Panc1 (cell line): ENCODE results near the gene MSH2. TPM values are rescaled to one million over a fixed set of nuclear protein-coding genes. Genes with fewer than 3 reads are reported as not detected.
A peak's percentile ranks its signal among the peaks of the same experiment; 100 is the strongest.

ENCODE experiments used
- ATAC-seq: fragments of 200-7000 bp; cut with Tn5 transposase; 2 replicates; pipeline ENCODE4 v1.9.1; 2020; ENCODE audit warnings: mild to moderate bottlenecking, moderate library complexity
- BruUV-seq: library from RNA; stranded (reverse); fragments of 400-500 nt; replicated peaks from 2 replicates; lab custom pipeline; 2021; lab: Mats Ljungman, UMichigan
- CTCF ChIA-PET: fragments of 300-600 bp; sonication (Branson Sonifier 250); formaldehyde crosslinking; loops from one replicate; lab custom pipeline; 2022; ENCODE audit warnings: antibody characterized with exemption; lab: Charles Lee
- POLR2A ChIA-PET: fragments of 300-600 bp; sonication (Branson Sonifier 250); formaldehyde crosslinking; loops from one replicate; lab custom pipeline; 2022; ENCODE audit warnings: antibody characterized with exemption; lab: Charles Lee
- DNase-seq: peaks from one replicate; pipeline ENCODE4 v3.0.0-alpha.2; 2010; ENCODE audit warnings: low read depth, low spot score
- H3K27ac ChIP-seq: 2 replicates; pipeline ENCODE4 v1.5.1; 2011; ENCODE audit warnings: mild to moderate bottlenecking, low read length, inconsistent platforms
- H3K27me3 ChIP-seq: fragments of 200-500 bp; sonication (Bioruptor generic); 2 replicates; pipeline ENCODE4 v1.6.0; 2014; ENCODE audit warnings: low read length, inconsistent platforms; ENCODE audit not compliant: control insufficient read depth, insufficient read depth
- H3K36me3 ChIP-seq: fragments of 200-500 bp; sonication (Bioruptor generic); 2 replicates; pipeline ENCODE4 v1.5.1; 2014; ENCODE audit warnings: inconsistent platforms, mild to moderate bottlenecking, low read length, moderate library complexity; ENCODE audit not compliant: control insufficient read depth, insufficient read depth
- H3K4me1 ChIP-seq: 2 replicates; pipeline ENCODE4 v1.5.1; 2011; ENCODE audit warnings: inconsistent platforms, mild to moderate bottlenecking, low read length, moderate library complexity; ENCODE audit not compliant: control insufficient read depth, insufficient read depth
- H3K4me3 ChIP-seq, 2 experiments: 2 replicates each; pipeline ENCODE4 v1.5.1; 2011 to 2012; ENCODE audit warnings: low read depth in 2 of 2, low read length in 2 of 2, mild to moderate bottlenecking in 2 of 2, inconsistent platforms in 1 of 2, moderate library complexity in 1 of 2
- H3K9me3 ChIP-seq: fragments of 200-500 bp; sonication (Bioruptor generic); 2 replicates; pipeline ENCODE4 v1.5.1; 2014; ENCODE audit warnings: low read depth, mild to moderate bottlenecking, inconsistent platforms, low read length, moderate library complexity; ENCODE audit not compliant: control insufficient read depth, insufficient read depth
- POLR2AphosphoS5 ChIP-seq: IDR thresholded peaks from 2 replicates; pipeline ENCODE4 v1.6.1; 2012; ENCODE audit warnings: mild to moderate bottlenecking, low read depth, low read length, moderate library complexity
- REST ChIP-seq, 2 experiments: IDR thresholded peaks; 2 replicates each; pipeline ENCODE4 v1.6.1; 2011 to 2012; ENCODE audit warnings: low read depth in 2 of 2, control low read depth in 1 of 2, low read length in 1 of 2, mild to moderate bottlenecking in 1 of 2, moderate library complexity in 1 of 2; ENCODE audit not compliant: insufficient read depth in 1 of 2
- SIN3A ChIP-seq: IDR thresholded peaks from 2 replicates; pipeline ENCODE4 v1.6.1; 2012; ENCODE audit warnings: low read depth, mild to moderate bottlenecking, low read length, moderate library complexity, borderline replicate concordance; ENCODE audit not compliant: insufficient read depth
- TCF7L2 ChIP-seq: IDR thresholded peaks from 2 replicates; pipeline ENCODE4 v1.6.1; 2011; ENCODE audit warnings: mild to moderate bottlenecking, low read depth, low read length, inconsistent platforms
- in situ Hi-C: cut with HindIII; loops from 2 replicates; pipeline ENCODE4 v1.10.0; 2016; ENCODE audit warnings: low sequenced_read_pairs, low pct_unique_long_range_greater_than_20kb
- intact Hi-C: fragments of 100-400 bp; cut with micrococcal nuclease; formaldehyde crosslinking; loops from one replicate; pipeline ENCODE4 v1.10.0; 2022; ENCODE audit not compliant: unreplicated experiment
- total RNA-seq: library from RNA; stranded (reverse); gene quantifications from one replicate; pipeline ENCODE4 v1.2.1, GENCODE V29; 2021; ENCODE audit not compliant: unreplicated experiment
- TF ChIP-seq, protein P1 (sequence below): fragments of 450-650 bp; IDR thresholded peaks from 2 replicates; pipeline ENCODE4 v1.5.1; 2017; ENCODE audit warnings: mild to moderate bottlenecking

MSH2 gene
- total RNA-seq, 1 experiment from 2014 or later = 72.2 TPM

DNA sequence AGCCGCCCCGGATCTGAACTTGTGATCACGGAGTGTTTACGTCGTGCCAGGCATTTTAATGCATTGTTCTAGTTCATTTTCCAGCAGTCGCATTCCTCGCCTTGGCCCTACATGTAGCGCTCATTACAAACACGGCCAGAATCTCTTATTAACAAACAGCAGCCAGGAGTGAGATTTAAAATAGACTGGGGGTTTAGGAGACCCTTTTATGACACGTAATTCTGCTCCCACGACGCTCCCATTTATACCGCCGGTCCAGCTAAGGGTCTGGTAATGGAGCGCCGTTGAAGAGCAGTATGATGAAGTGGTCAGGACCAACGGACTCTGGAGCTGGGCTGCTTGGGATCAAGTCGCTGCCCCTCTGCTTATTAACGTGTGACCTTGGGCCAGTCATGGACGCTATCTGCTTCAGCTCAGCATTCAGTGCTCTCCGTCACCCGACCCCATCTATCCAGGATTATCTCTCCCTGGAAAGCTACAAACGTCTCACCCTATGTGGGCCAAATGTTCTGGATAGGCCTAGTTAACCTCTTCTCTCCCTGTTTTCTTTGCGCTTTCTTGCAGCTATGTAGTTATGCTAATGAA lies 745 bp downstream of the MSH2 start:
- peak; percentile 33 for ATAC-seq
- no peaks in the 10 kb centered on the region; the same call in 1 of the 2 replicates for H3K36me3 ChIP-seq
- H3K4me3 ChIP-seq = peak overlapping the region; percentile 76 to 85
- no peak for TF ChIP-seq REST (IDR thresholded peaks at IDR 0.05; ENCODE audit: insufficient read depth in 1 of 2, low read depth in 2 of 2, low read length in 1 of 2)
- TF ChIP-seq, protein P1, sequence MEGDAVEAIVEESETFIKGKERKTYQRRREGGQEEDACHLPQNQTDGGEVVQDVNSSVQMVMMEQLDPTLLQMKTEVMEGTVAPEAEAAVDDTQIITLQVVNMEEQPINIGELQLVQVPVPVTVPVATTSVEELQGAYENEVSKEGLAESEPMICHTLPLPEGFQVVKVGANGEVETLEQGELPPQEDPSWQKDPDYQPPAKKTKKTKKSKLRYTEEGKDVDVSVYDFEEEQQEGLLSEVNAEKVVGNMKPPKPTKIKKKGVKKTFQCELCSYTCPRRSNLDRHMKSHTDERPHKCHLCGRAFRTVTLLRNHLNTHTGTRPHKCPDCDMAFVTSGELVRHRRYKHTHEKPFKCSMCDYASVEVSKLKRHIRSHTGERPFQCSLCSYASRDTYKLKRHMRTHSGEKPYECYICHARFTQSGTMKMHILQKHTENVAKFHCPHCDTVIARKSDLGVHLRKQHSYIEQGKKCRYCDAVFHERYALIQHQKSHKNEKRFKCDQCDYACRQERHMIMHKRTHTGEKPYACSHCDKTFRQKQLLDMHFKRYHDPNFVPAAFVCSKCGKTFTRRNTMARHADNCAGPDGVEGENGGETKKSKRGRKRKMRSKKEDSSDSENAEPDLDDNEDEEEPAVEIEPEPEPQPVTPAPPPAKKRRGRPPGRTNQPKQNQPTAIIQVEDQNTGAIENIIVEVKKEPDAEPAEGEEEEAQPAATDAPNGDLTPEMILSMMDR = no peak
- TF ChIP-seq POLR2AphosphoS5 = no peak
- TF ChIP-seq SIN3A = no peak
- TF ChIP-seq TCF7L2 = no peak
- H3K4me1 ChIP-seq = no peaks in the 10 kb centered on the region; the same call in 1 of the 2 replicates
- DNase-seq = no peak
- peak overlapping the region; percentile 84 for H3K27ac ChIP-seq
- intact Hi-C loops = no loop called here
- in situ Hi-C loops = no loop called here
- BruUV-seq = no TSS peak
- no peaks in the 10 kb centered on the region for H3K9me3 ChIP-seq
- ChIA-PET POLR2A (interaction anchor here (0.5 kb wide), 1 partner anchor 18 kb away, joined by 15 read pairs; no protein-coding TSS in a partner anchor), CTCF (interaction anchor here (0.6 to 1.0 kb wide), 3 partner anchors 16 to 100 kb away, joined by 3 to 5 read pairs (median 3); no protein-coding TSS in a partner anchor)
- H3K27me3 ChIP-seq = no peaks in the 10 kb centered on the region

DNA sequence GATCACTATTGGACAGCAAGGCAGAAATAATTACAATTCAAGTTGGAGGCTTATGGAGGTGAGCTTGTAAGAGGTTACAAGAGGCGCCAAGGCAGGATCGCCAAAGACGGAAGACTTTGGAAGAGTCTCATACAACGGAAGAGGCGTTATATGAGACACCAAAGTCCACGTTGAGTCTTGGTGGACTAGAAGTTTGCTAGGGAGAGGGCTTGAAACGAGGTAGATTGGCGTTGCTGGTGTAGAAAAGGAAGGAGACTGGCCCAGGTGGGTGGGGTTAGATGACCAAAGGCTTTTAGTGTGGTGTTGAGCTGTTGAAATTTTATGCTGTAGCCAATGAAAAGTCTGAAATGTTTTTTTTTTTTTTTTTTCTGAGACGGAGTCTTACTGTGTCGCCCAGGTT lies 1.4 kb downstream of the MSH2 start:
- BruUV-seq = no TSS peak

More for the DNA sequence above, 1.4 kb downstream of the MSH2 start:
- ATAC-seq (no peak), DNase-seq (no peak)
- no peak for TF ChIP-seq POLR2AphosphoS5
- TF ChIP-seq, protein P1 = no peak
- no peak for TF ChIP-seq SIN3A
- H3K4me1 ChIP-seq = no peaks in the 10 kb centered on the region; the same call in 1 of the 2 replicates
- CTCF ChIA-PET = interaction anchor here (0.6 to 1.0 kb wide), 3 partner anchors 16 to 101 kb away, joined by 3 to 5 read pairs (median 3); no protein-coding TSS in a partner anchor
- no peaks in the 10 kb centered on the region; the same call in 1 of the 2 replicates for H3K36me3 ChIP-seq
- H3K27ac ChIP-seq = peak overlapping the region; percentile 84
- no peaks in the 10 kb centered on the region for H3K9me3 ChIP-seq
- intact Hi-C loops = no loop called here
- peak overlapping the region; percentile 76 to 85 for H3K4me3 ChIP-seq
- no peaks in the 10 kb centered on the region for H3K27me3 ChIP-seq
- in situ Hi-C loops = no loop called here
- POLR2A ChIA-PET = no interaction called here
